HCT116 (cell line): Measurements from ENCODE around the gene C2CD3.

Source experiments
- CEBPB ChIP-seq: IDR thresholded peaks from 2 replicates; pipeline ENCODE4 v1.6.1; 2012; ENCODE audit warnings: low read depth
- EZH2 ChIP-seq: fragments of 200-600 bp; sonication (generic); IDR thresholded peaks from 2 replicates; pipeline ENCODE4 v1.6.1; 2017; ENCODE audit warnings: antibody characterized with exemption, mixed run types
- EZH2phosphoT487 ChIP-seq: fragments of 200-600 bp; IDR thresholded peaks from 2 replicates; pipeline ENCODE4 v1.6.1; 2018; ENCODE audit warnings: antibody characterized with exemption, borderline replicate concordance
- FOSL1 ChIP-seq: IDR thresholded peaks from 2 replicates; pipeline ENCODE4 v1.6.1; 2012; ENCODE audit warnings: low read depth
- JUND ChIP-seq: IDR thresholded peaks from 2 replicates; pipeline ENCODE4 v1.6.1; 2012
- POLR2A ChIP-seq: IDR thresholded peaks from 2 replicates; pipeline ENCODE4 v1.7.0; 2011; ENCODE audit warnings: borderline replicate concordance; ENCODE audit not compliant: insufficient read depth, insufficient read length; ENCODE audit errors: extremely low read depth
- ZNF274 ChIP-seq: fragments of 200-500 bp; sonication (Bioruptor generic); IDR thresholded peaks from 2 replicates; pipeline ENCODE4 v1.6.1; 2014; ENCODE audit warnings: mild to moderate bottlenecking, low read depth, low read length, inconsistent platforms
- TF ChIP-seq, protein P1 (sequence below), 3 experiments: fragments of 200-600 bp in 1 of 3; sonication (generic) in 1 of 3; IDR thresholded peaks in 2 of 3; conservative IDR thresholded peaks in 1 of 3; 2 replicates each; pipeline ENCODE4 v1.5.1; 2012 to 2017; ENCODE audit warnings: low read depth in 2 of 3, low read length in 2 of 3, antibody characterized with exemption in 1 of 3, borderline replicate concordance in 1 of 3, control low read depth in 1 of 3, mild to moderate bottlenecking in 1 of 3, mixed read lengths in 1 of 3, mixed run types in 1 of 3, moderate library complexity in 1 of 3; ENCODE audit not compliant: insufficient read depth in 1 of 3
- TF ChIP-seq, protein P2 (sequence below): IDR thresholded peaks from 2 replicates; pipeline ENCODE4 v1.6.1; 2012; ENCODE audit warnings: low read depth
- TF ChIP-seq, protein P3 (sequence below): IDR thresholded peaks from 2 replicates; pipeline ENCODE4 v1.6.1; 2012

DNA sequence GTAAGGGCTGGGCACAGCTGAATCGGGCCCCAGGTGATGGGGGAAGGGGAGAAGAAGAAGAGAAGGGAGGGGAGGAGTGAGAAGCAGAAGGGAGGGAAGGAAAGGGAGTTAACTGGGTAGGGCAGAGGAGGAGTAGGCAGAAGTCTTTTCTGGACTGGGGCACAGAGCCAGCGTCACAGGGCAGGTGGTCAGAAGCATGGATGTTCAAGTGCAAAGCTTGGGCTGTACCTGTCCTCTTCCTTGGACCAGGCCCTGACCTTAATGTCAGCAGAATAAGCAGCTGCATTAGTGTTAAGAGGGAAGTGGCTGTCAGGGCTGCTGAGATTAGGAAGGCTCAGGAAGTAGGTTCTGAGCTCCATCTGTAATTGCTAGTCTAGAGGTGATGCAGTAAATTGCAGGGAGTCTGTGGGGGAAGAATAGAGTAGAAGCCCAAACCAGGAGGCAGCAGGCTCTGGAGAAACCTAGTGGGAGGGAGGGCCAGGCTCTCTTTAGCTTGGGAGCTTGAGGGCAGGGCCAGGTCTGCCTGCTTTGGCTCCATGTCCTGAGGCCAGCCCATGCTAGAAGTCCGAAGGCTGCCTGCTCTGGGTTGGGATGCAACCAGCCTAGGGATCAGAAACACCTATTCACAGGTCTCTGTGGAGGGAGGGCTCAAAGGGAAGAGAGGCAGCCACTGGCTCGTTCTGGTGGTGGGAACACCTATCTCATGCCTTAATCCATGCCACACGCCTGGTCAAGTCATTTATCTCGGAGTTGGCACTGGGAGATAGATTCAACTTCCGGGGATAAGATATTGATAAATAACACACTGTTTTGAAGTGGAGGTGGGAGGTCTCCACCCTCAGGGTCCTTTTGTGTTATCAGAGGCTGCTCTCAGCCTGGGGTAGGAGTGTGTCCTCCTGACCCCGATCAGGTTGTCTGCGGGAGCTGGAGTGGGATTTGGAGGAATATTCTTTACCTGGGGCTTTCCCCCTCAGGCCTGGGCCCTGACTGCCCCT is 160.2 kb downstream of the C2CD3 start:
- TF ChIP-seq, protein P1, sequence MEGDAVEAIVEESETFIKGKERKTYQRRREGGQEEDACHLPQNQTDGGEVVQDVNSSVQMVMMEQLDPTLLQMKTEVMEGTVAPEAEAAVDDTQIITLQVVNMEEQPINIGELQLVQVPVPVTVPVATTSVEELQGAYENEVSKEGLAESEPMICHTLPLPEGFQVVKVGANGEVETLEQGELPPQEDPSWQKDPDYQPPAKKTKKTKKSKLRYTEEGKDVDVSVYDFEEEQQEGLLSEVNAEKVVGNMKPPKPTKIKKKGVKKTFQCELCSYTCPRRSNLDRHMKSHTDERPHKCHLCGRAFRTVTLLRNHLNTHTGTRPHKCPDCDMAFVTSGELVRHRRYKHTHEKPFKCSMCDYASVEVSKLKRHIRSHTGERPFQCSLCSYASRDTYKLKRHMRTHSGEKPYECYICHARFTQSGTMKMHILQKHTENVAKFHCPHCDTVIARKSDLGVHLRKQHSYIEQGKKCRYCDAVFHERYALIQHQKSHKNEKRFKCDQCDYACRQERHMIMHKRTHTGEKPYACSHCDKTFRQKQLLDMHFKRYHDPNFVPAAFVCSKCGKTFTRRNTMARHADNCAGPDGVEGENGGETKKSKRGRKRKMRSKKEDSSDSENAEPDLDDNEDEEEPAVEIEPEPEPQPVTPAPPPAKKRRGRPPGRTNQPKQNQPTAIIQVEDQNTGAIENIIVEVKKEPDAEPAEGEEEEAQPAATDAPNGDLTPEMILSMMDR (IDR thresholded peaks at IDR 0.05 in 2 of 3, conservative IDR thresholded peaks at IDR 0.05 in 1 of 3; ENCODE audit: borderline replicate concordance in 1 of 3, insufficient read depth in 1 of 3, low read depth in 2 of 3, low read length in 2 of 3), result no peak
- TF ChIP-seq EZH2 (no peak), POLR2A (no peak), CEBPB (no peak), ZNF274 (no peak), EZH2phosphoT487 (no peak), JUND (no peak), FOSL1 (no peak)
- TF ChIP-seq, protein P2, sequence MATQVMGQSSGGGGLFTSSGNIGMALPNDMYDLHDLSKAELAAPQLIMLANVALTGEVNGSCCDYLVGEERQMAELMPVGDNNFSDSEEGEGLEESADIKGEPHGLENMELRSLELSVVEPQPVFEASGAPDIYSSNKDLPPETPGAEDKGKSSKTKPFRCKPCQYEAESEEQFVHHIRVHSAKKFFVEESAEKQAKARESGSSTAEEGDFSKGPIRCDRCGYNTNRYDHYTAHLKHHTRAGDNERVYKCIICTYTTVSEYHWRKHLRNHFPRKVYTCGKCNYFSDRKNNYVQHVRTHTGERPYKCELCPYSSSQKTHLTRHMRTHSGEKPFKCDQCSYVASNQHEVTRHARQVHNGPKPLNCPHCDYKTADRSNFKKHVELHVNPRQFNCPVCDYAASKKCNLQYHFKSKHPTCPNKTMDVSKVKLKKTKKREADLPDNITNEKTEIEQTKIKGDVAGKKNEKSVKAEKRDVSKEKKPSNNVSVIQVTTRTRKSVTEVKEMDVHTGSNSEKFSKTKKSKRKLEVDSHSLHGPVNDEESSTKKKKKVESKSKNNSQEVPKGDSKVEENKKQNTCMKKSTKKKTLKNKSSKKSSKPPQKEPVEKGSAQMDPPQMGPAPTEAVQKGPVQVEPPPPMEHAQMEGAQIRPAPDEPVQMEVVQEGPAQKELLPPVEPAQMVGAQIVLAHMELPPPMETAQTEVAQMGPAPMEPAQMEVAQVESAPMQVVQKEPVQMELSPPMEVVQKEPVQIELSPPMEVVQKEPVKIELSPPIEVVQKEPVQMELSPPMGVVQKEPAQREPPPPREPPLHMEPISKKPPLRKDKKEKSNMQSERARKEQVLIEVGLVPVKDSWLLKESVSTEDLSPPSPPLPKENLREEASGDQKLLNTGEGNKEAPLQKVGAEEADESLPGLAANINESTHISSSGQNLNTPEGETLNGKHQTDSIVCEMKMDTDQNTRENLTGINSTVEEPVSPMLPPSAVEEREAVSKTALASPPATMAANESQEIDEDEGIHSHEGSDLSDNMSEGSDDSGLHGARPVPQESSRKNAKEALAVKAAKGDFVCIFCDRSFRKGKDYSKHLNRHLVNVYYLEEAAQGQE, result no peak
- TF ChIP-seq, protein P3, sequence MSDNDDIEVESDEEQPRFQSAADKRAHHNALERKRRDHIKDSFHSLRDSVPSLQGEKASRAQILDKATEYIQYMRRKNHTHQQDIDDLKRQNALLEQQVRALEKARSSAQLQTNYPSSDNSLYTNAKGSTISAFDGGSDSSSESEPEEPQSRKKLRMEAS, result no peak
